NCI-H2227 treated with DMSO at 0.1 percent for 48 hours (cell line): ENCODE results near the gene PRDM2.

Source experiments
- DNase-seq: peaks from one replicate; lab custom pipeline; 2025; lab: John Stamatoyannopoulos, UW

PRDM2 gene

DNA sequence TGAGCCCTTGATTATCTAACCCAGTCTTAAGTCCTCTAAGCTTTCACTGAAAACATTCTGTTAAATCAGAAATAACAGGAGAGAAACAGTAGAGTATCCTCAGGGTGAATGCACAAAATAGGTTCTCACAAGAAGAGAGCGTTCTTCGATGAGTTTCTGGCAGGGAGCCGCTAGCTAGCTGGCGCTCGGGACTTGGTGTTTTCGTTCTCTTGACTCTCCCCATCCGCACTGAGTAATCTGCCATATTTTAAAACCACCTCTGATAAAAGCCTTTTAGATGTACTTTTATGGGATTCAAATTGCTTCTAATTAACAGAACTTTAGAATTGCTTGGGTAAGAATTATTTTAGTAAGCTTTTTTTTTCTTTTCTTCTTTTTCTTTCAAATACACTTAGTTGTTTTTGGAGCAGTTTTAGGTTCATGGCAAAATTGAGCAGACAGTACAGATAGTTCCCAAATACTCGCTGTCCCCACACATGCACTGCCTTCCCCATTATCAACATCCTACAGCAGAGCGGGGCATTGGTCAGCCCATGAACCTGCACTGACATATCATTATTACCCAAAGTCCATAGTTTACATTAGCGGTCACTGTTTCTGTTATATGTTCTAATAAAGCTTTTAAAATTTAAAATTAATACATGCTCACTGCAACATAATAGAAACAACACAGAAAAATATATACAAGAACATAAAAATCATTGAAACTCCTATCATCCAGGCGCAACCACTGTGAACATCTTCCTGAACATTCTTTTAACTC lies 35.4 kb downstream of the PRDM2 start:
- no peak for DNase-seq

DNA sequence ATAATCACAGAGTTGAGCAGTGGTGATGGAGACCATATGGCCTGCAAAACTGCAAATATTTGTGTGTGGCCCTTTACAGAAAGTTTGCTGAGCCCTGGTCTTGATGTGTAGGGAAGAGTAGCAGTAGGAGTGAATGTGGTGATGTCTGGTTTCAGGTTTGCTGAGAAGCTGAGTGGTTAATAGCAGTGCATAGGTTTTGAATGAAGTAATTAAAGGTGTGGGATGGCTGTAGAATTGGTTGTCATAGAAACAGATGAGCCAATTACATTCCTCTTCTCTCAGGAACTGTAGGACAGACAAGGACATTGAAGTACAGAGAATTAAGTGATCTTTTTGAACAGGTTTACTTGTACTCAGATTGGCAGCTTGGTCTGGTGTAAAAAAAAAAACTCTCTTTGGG lies 37.4 kb downstream of the PRDM2 start:
- peak; percentile 75 for DNase-seq

- DNase-seq, result no peak
Observed at GRCh38 chr1:13746342-13746741, 46.4 kb downstream of the PRDM2 start.

DNA sequence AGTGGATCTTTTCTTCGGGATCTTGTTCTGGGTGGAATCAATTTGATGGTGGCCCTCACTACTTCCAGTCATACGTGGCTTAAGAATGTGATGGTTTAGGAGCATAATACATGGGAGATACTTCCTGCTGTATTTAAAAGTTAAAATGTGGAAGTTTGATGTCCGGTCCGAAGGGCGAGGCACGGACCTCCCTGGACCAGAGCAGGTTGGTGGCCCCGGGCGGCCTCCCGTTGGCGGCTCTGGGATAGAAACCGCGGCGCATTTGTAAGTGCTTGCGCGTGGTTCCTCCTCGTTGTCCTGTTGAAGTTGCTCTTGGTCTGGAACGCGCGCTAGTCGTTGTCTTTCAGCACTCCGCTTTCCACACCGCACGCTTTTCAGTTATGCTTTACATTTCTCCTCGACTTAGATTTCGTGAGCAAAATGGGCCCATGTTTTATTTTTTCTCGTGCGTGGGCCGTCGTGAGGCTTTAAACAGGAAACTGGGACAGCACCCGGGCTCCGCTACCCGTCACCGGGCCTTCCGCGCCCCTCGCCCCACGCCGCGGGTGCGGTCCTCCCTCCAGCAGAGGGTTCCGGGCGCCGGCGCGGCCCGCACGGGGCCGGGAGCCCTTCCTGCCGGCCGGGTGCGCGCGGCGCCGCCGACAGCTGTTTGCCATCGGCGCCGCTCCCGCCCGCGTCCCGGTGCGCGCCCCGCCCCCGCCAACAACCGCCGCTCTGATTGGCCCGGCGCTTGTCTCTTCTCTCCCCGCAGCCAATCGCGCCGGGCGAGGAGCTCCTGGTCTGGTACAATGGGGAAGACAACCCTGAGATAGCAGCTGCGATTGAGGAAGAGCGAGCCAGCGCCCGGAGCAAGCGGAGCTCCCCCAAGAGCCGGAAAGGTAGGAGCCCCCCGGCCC lies 48.9 kb downstream of the PRDM2 start:
- peak; percentile 90 for DNase-seq

GRCh38 chr1:13749543-13750341 lies 49.8 kb downstream of the PRDM2 start:
- DNase-seq, result no peak

DNA sequence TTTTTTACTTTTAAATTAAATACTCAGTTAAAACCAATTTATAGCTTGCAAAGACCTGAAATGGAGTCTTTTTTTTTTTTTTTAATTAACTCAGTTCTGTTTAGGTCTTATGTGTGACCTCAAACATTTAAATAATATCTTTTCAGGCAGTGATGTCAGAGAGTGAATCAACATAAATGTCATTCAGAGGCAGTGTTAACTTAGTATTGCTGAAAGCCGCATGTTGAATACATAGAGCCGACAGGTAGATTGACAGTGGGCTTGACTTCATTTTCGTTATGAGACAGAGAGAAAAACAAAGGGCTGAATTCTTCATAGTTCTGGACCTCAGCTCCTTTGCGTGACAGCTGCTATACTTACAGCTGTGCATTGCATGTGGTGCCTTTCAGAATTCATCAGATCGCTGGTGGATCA lies 51.5 kb downstream of the PRDM2 start:
- DNase-seq, result no peak

DNA sequence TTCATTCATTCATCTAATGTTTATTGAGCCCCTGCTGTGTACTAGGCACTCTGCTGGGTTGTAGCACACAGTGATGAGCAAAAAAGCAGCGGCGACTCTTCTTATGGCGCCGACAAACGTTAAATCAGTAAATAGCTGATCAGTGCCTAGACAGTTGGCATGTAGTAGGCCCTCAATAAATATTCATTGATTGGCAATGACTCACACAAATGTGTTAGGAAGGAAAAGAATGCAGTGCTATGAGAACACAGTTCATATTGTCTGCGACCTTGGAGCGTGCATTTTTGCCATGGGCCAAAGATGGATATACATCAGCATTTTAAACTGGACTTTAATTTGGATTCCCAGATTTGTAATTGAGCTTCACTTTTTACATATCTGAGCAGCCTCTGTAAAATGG lies 52.0 kb downstream of the PRDM2 start:
- DNase-seq, result no peak

DNA sequence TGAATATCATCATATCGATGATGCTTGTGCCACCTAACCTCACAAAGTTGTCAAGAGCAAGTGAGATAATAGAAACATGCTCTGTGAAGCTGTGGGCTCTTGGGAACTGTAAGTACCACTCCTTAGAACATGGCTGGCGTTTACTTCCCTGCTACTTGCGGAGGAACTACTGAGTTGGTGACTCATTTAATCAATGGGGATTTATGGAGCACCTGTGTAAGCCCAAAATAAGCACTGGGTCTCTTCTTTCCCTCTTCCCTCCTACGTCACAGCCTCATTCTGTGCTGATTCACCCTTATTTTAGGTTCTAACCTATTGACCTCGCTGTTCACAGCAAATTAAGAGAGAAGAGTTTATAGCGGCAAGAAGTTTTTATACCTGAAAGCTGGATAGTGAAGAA lies 52.9 kb downstream of the PRDM2 start:
- no peak for DNase-seq

DNA sequence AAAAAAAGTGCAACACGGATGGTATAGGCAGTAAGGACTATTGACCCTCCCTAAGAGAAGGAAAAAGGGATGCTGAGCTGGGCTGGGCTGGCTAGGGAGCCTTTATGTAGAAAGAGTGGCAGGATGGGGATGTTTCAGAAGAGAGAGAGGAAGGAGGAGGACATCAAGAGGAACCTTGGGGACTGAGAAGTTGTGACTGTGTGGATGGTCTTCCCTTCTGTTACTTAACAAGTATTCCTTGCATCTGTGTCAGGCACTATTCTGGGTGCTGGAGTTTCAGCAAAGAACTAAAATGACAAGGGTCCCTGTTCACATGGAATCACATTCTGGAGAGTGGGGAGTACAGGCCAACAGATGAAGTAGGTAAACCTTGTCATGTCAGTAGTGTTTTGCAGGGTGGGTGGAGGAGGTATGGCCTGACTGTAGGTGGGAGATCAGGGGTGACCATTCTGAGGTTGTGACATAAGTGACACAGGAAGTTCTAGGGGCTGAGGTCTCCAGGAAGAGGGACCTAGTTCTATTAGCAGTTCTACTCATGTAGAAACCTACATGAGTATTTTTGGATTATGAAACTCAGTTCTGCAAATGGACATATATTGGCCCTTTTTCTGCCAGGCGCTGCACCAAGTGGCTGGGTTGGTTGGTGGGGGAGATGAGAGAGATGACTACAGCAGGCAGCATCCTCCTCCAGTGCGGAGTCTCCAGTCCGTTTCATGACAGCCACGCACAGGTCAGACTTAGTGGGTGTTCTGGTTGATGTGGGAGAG lies 53.8 kb downstream of the PRDM2 start:
- DNase-seq, result no peak

- DNase-seq, result no peak
Observed at GRCh38 chr1:13754510-13755103, 54.6 kb downstream of the PRDM2 start.

DNA sequence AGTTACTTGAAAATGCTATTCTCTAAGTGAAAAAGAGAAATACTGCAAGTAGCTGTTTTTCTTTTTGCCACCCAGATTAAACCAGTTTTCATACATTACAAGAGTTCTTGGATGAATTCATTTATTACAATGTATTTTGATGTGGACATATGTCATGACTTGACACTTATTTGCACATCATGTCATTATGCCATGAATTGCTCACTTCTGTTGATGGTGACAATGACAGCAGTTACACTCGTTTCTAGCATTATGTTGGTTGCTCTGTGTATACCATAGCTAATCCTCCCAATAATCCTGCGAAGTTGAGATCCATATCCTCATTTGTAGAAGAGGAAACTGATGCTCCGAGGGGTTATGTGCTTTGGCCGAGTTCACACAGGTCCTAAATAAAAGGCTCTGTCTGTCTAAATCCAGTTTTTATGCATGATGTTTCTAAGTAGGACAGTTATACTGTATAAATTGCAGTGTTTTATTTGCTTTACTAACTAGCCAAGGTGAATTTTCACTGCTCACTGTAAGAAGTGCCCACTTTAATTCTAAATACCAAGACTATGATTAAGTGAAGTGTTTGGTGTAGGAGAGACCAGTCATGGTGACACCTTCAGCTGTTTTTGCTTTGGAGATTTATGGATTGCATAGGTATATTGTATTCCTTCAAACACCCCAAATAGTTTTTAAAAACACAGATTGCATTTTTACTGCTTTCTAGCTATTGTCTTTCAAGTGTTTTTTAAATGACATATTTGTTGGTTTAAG lies 56.7 kb downstream of the PRDM2 start:
- DNase-seq, result no peak

- no peak for DNase-seq
Observed at GRCh38 chr1:13757693-13758092, 57.7 kb downstream of the PRDM2 start.

DNA sequence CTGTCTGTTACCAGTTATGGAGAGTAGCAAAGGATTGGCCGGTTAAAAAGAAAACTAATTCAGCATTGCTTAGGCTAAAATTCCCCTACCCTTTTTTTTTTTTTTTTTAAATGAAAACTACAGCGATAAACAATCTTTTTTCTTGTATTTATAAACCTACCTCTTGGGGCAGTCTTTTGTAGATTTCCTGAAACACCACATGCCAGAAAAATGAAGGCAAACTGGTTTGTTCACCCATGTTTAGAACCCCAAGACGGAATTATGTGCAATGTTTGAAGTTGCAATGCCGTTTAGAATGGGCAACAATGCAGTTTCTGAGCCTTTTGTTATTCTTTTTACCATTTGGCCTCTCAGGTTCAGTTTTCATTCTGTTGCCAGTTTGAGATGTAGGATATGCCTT lies 59.1 kb downstream of the PRDM2 start:
- DNase-seq, result no peak

GRCh38 chr1:13760340-13760739 lies 60.4 kb downstream of the PRDM2 start:
- no peak for DNase-seq

- DNase-seq, result no peak
Observed at GRCh38 chr1:13760921-13761320, 60.9 kb downstream of the PRDM2 start.

GRCh38 chr1:13761883-13762282 lies 61.9 kb downstream of the PRDM2 start:
- no peak for DNase-seq

DNA sequence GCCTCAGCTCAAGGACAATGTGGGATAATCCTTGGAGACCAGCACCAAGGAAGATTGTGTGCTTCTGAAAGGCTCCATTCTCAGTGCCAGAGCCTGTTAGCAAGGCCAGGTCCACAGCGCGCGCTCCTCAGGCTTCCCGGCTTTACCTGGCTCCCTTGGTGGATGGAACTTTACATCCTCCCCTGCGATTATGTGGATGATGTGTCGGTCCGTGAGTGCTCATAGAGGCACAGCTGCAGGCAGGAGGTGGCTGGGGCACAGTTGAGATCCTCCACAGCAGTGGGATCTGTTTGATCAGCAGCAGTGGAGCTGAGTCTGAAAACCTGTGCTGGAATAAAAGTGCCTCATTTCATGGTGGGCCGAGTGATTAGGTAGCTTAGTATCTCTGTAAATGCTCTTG lies 62.7 kb downstream of the PRDM2 start:
- no peak for DNase-seq

DNA sequence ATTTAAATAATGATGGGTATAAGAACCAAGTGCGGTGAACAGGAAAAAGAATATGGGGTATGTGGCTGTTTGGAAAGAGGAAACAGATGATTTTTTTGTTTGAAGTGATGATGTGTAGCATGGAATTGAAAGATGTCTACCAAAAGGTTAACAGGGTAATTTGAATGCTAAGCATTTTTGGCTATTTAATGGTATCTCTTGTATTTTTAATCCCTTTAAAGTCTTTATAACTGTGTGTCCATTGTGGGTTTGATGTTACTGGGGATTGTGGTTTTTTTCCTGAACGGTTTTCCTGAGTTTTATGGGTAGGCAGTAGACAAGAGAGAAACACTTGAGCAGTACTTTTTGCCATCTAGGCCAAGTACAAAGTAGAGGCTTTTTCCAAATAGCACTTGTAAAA lies 63.2 kb downstream of the PRDM2 start:
- DNase-seq, result no peak

- no peak for DNase-seq
Observed at GRCh38 chr1:13763991-13764390, 64.0 kb downstream of the PRDM2 start.

GRCh38 chr1:13764588-13765332 lies 64.8 kb downstream of the PRDM2 start:
- DNase-seq, result no peak
